WI38 (cell line): ENCODE data around the gene PBXIP1.
"Not testable (repeated sequence)": the region's sequence is repeated elsewhere in the genome, so short reads cannot be mapped to it uniquely, and the experiment has no call there.

Source experiments
- H3K4me3 ChIP-seq: 2 replicates; pipeline ENCODE4 v1.5.1; 2011; ENCODE audit warnings: low read depth, mild to moderate bottlenecking, control low read depth, low read length
- CTCF ChIP-seq: IDR thresholded peaks from 2 replicates; pipeline ENCODE4 v1.5.1; 2012; ENCODE audit warnings: low read depth, mild to moderate bottlenecking, control low read depth, low read length

Gene PBXIP1

GRCh38 chr1:154992721-154993571 lies 37.0 kb upstream of the PBXIP1 start:
- no peak for TF ChIP-seq CTCF
- no peak overlapping the region for H3K4me3 ChIP-seq

- no peak overlapping the region for H3K4me3 ChIP-seq
- TF ChIP-seq CTCF, result no peak
These were observed 34.4 kb upstream of the PBXIP1 start for GRCh38 chr1:154990276-154990675.

- H3K4me3 ChIP-seq, result no peak overlapping the region
- no peak for TF ChIP-seq CTCF
These were observed 33.4 kb upstream of the PBXIP1 start for GRCh38 chr1:154989195-154989860.

GRCh38 chr1:154988058-154988954 lies 32.4 kb upstream of the PBXIP1 start:
- no peak overlapping the region for H3K4me3 ChIP-seq
- TF ChIP-seq CTCF, result no peak

- no peak for TF ChIP-seq CTCF
- no peak overlapping the region for H3K4me3 ChIP-seq
These were observed 31.4 kb upstream of the PBXIP1 start for GRCh38 chr1:154987326-154987725.

GRCh38 chr1:154986736-154987135 lies 30.8 kb upstream of the PBXIP1 start:
- H3K4me3 ChIP-seq, result not testable (repeated sequence)

GRCh38 chr1:154983776-154984466 lies 28.0 kb upstream of the PBXIP1 start:
- H3K4me3 ChIP-seq, result peak overlapping the region; percentile 97
- no peak for TF ChIP-seq CTCF
